Ovary (tissue), 9 donors: ENCODE results near the gene D2HGDH. TPM values are rescaled to one million over a fixed set of nuclear protein-coding genes. Genes with fewer than 3 reads are reported as not detected.
"Not testable (repeated sequence)": the region's sequence is repeated elsewhere in the genome, so short reads cannot be mapped to it uniquely, and the experiment has no call there.

Source experiments
- DNase-seq, 5 donors: peaks; one replicate each; pipeline ENCODE4 v3.0.0-alpha.2; 2019 to 2020
- H3K27ac ChIP-seq, 2 donors: fragments of 200-600 bp; one replicate each; pipeline versions ENCODE4 v1.5.1 to v1.8.0; 2019 to 2022
- H3K27me3 ChIP-seq: fragments of 200-600 bp; one replicate; pipeline ENCODE4 v1.8.0; 2022
- H3K36me3 ChIP-seq: fragments of 200-600 bp; sonication (generic); one replicate; pipeline ENCODE4 v1.5.1; 2019
- H3K4me1 ChIP-seq: one replicate; pipeline ENCODE4 v1.8.1; 2013; ENCODE audit warnings: mild to moderate bottlenecking, moderate library complexity; ENCODE audit not compliant: insufficient read depth
- H3K4me3 ChIP-seq: fragments of 200-600 bp; sonication (generic); one replicate; pipeline ENCODE4 v1.5.1; 2017
- H3K9me3 ChIP-seq, 2 donors: fragments of 200-600 bp in 1 of 2; sonication (generic) in 1 of 2; one replicate each; pipeline versions ENCODE4 v1.5.1 to v1.8.1; 2013 to 2019; ENCODE audit warnings: mild to moderate bottlenecking in 1 of 2, moderate library complexity in 1 of 2
- CTCF ChIP-seq, 3 donors: fragments of 450-650 bp in 2 of 3; fragments of 200-600 bp in 1 of 3; IDR thresholded peaks; one replicate each; pipeline versions ENCODE4 v1.5.1 to v1.8.0; 2016 to 2022; ENCODE audit warnings: antibody characterized with exemption in 3 of 3, mild to moderate bottlenecking in 1 of 3
- EP300 ChIP-seq: sonication (generic); formaldehyde crosslinking; IDR thresholded peaks from one replicate; pipeline ENCODE4 v1.6.1; 2017; ENCODE audit warnings: antibody characterized with exemption
- POLR2A ChIP-seq: fragments of 450-650 bp; IDR thresholded peaks from one replicate; pipeline ENCODE4 v1.6.1; 2017; ENCODE audit warnings: antibody characterized with exemption, mild to moderate bottlenecking, moderate library complexity
- WGBS, 3 donors: extraction: QIAGEN DNeasy Blood & Tissue Kit in 1 of 3; methylation state at CpG; one replicate each; pipeline versions ENCODE4 v1.1.5 to v1.1.7; 2013 to 2017; 5-methylcytosine and 5-hydroxymethylcytosine counted together
- intact Hi-C, 4 donors: fragments of 100-400 bp; cut with DNase I; formaldehyde crosslinking; loops; one replicate each; pipeline versions ENCODE4 v1.11.0 to v1.15.1; 2022 to 2023
- polyA plus RNA-seq, 2 donors: library from polyadenylated mRNA; stranded (reverse); fragments of 200-250 nt in 1 of 2; fragments of 350-450 nt in 1 of 2; fragmentation: Illumina TruSeq in 1 of 2; extraction: RNeasy Lipid Tissue Mini Kit (QIAGEN cat#74804) in 1 of 2; gene quantifications; one replicate each; pipeline ENCODE4 v1.2.3, GENCODE V29; 2013 to 2014
- total RNA-seq, 7 donors: library from RNA; depleted of rRNA in 2 of 7; stranded (reverse); fragments of >200 nt in 2 of 7; fragmentation: NEBNext Ultra II Directional in 3 of 7; extraction: Animal tissue kit (Norgen Biotek cat#: 25700) in 3 of 7; gene quantifications; one replicate each; pipeline versions ENCODE4 v1.1.0 to v1.2.4, GENCODE V29; 2016 to 2023
- donor health status: DM: no; HTN: no; CAD: no; lungs with moderate emphysema.
- donor health status: DM: no; HTN: no; CAD: no.
- donor health status: Bipolar disorder and iron deficiency.
- donor health status: DM: yes; HTN: yes; CAD: no.
- donor health status: DM: no; HTN: no; CAD: no.
- donor health status: DM: yes; HTN: yes; CAD: no.

Gene D2HGDH
- total and polyA plus RNA-seq, 9 donors, result 0.63 to 35.1 (median 24.6) TPM

GRCh38 chr2:241817126-241817820, 82.8 kb downstream of the D2HGDH start:
- no peak for DNase-seq
- Histone ChIP-seq H3K9me3 (no peaks in the 10 kb centered on the region), H3K4me1 (no peaks in the 10 kb centered on the region), H3K27ac (no peak overlapping the region), H3K27me3 (no peaks in the 10 kb centered on the region), H3K36me3 (no peaks in the 10 kb centered on the region), H3K4me3 (no peak overlapping the region)
- intact Hi-C loops, result no loop called here
- no peak for TF ChIP-seq POLR2A
- no peak for TF ChIP-seq CTCF (IDR thresholded peaks at IDR 0.05)
- no peak for TF ChIP-seq EP300
- 37 to 52% (median 44%) methylated on average over 16 of the region's 16 CpGs for WGBS, 3 donors

DNA sequence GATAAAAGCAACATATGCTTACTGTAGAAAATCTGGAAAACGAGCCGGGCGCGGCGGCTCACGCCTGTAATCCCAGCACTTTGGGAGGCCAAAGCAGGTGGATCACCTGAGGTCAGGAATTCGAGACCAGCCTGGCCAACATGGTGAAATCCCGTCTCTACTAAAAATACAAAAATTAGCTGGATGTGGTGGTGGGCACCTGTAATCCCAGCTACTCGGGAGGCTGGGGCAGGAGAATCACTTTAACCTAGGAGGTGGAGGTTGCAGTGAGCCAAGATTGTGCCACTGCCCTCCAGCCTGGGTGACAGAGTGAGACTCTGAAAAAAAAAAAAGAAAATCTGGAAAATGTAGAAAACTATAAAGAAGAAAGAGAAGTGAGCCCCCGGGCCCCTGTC, 83.4 kb downstream of the D2HGDH start:
- H3K4me1 ChIP-seq, H3K36me3 ChIP-seq, intact Hi-C loops, H3K27ac ChIP-seq, H3K4me3 ChIP-seq, DNase-seq, H3K27me3 ChIP-seq, H3K9me3 ChIP-seq: not testable (repeated sequence)
- WGBS, 3 donors, result 78 to 89% (median 82%) methylated on average over 10 of the region's 10 CpGs

Other genes starting within 250 kb of the D2HGDH start
- gene STK25, start 226.0 kb upstream of the D2HGDH start, total RNA-seq, result 100 to 1,000 TPM in 5 of 7 donors, 10 to 100 TPM in 2; 96.8 to 150 (median 108) TPM
- 100 to 1,000 TPM in 1 of 2 donors, 10 to 100 TPM in 1; 71.1 to 142 TPM for gene STK25, start 226.0 kb upstream of the D2HGDH start, polyA plus RNA-seq
- gene BOK, start 175.9 kb upstream of the D2HGDH start, total RNA-seq, result 10 to 100 TPM in 6 of 7 donors, 1 to 10 TPM in 1; 9.6 to 20.6 (median 13.5) TPM
- 10 to 100 TPM in 1 of 2 donors, 1 to 10 TPM in 1; 4.8 to 19.2 TPM for gene BOK, start 175.9 kb upstream of the D2HGDH start, polyA plus RNA-seq
- gene THAP4, start 97.5 kb upstream of the D2HGDH start, total RNA-seq, result 10 to 100 TPM; 26.2 to 54.7 (median 40.3) TPM
- gene THAP4, start 97.5 kb upstream of the D2HGDH start, polyA plus RNA-seq, result 10 to 100 TPM; 12.1 to 42.0 TPM
- 10 to 100 TPM; 37.1 to 70.4 (median 56.3) TPM for gene ATG4B, start 96.9 kb upstream of the D2HGDH start, total RNA-seq
- 10 to 100 TPM; 41.0 to 49.5 TPM for gene ATG4B, start 96.9 kb upstream of the D2HGDH start, polyA plus RNA-seq
- 10 to 100 TPM in 6 of 7 donors, 1 to 10 TPM in 1; 8.9 to 17.9 (median 14.6) TPM for gene DTYMK, start 47.8 kb upstream of the D2HGDH start, total RNA-seq
- 10 to 100 TPM in 1 of 2 donors, 1 to 10 TPM in 1; 3.7 to 10.7 TPM for gene DTYMK, start 47.8 kb upstream of the D2HGDH start, polyA plus RNA-seq
- gene ING5, start 32.6 kb upstream of the D2HGDH start, total RNA-seq, result 10 to 100 TPM; 24.9 to 57.1 (median 39.9) TPM
- gene ING5, start 32.6 kb upstream of the D2HGDH start, polyA plus RNA-seq, result 10 to 100 TPM; 27.1 to 39.5 TPM
- gene GAL3ST2, start 42.2 kb downstream of the D2HGDH start, total RNA-seq, result 1 to 10 TPM in 1 of 7 donors, under 1 TPM in 4, not detected in 2; 0.27 to 4.3 (median 0.64) TPM
- gene GAL3ST2, start 42.2 kb downstream of the D2HGDH start, polyA plus RNA-seq, result under 1 TPM in 1 of 2 donors, not detected in 1; 0.05 TPM
- 1 to 10 TPM in 3 of 7 donors, under 1 TPM in 3, not detected in 1; 0.68 to 7.2 (median 0.96) TPM for gene NEU4, start 74.6 kb downstream of the D2HGDH start, total RNA-seq
- gene NEU4, start 74.6 kb downstream of the D2HGDH start, polyA plus RNA-seq, result under 1 TPM in 1 of 2 donors, not detected in 1; 0.23 TPM
- gene PDCD1, start 124.3 kb downstream of the D2HGDH start, total RNA-seq, result under 1 TPM in 6 of 7 donors, not detected in 1; 0.13 to 0.57 (median 0.29) TPM
- under 1 TPM in 1 of 2 donors, not detected in 1; 0.17 TPM for gene PDCD1, start 124.3 kb downstream of the D2HGDH start, polyA plus RNA-seq
- under 1 TPM in 1 of 7 donors, not detected in 6; 0.10 TPM for gene RTP5, start 135.1 kb downstream of the D2HGDH start, total RNA-seq
- gene RTP5, start 135.1 kb downstream of the D2HGDH start, polyA plus RNA-seq, result not detected